Measurements from ENCODE around the gene GULP1.

Gene GULP1

GRCh38 chr2:188291617-188292347, at the start of gene GULP1:
TSS of gene GULP1 (plus strand) at chr2:188291874. CDS start at chr2:188477703, 185,829 bp downstream.
- TF ChIP-seq CTCF (IDR thresholded peaks at IDR 0.05; ENCODE audit: unreplicated experiment in 3 of 3): peak; percentile 62 to 78 (median 72)
- Mint-ChIP-seq H3K4me1 (peaks cover 31% of the 10 kb centered on the region), H3K9me3 (peaks cover 3% of the 10 kb centered on the region), H3K4me3 (peak within 1 kb of the TSS; percentile 93 to 98 (median 93)), H3K36me3 (ENCODE audit: low read depth) (no peaks in the 10 kb centered on the region), H3K27ac (peak within 1 kb of the TSS; percentile 88 to 97 (median 92)), H3K27me3 (ENCODE audit: low read depth) (peaks cover 4% of the 10 kb centered on the region)

GRCh38 chr2:188243381-188243780, 48.3 kb upstream of the GULP1 start:
- no peak overlapping the region for H3K4me3 Mint-ChIP-seq
- no peak overlapping the region for H3K27ac Mint-ChIP-seq
- H3K27me3 Mint-ChIP-seq (ENCODE audit: low read depth): no peaks in the 10 kb centered on the region
- no peak for TF ChIP-seq CTCF (IDR thresholded peaks at IDR 0.05; ENCODE audit: unreplicated experiment in 3 of 3)
- no peaks in the 10 kb centered on the region for H3K36me3 Mint-ChIP-seq (ENCODE audit: low read depth)
- H3K9me3 Mint-ChIP-seq: peaks cover 11% of the 10 kb centered on the region
- H3K4me1 Mint-ChIP-seq: no peaks in the 10 kb centered on the region

GRCh38 chr2:188244383-188244782, 47.3 kb upstream of the GULP1 start:
- Mint-ChIP-seq H3K4me3 (no peak overlapping the region), H3K36me3 (ENCODE audit: low read depth) (no peaks in the 10 kb centered on the region), H3K4me1 (no peaks in the 10 kb centered on the region), H3K27ac (no peak overlapping the region), H3K9me3 (peaks cover 5% of the 10 kb centered on the region), H3K27me3 (ENCODE audit: low read depth) (no peaks in the 10 kb centered on the region)
- no peak for TF ChIP-seq CTCF (IDR thresholded peaks at IDR 0.05; ENCODE audit: unreplicated experiment in 3 of 3)

GRCh38 chr2:188245230-188245629, 46.4 kb upstream of the GULP1 start:
- H3K27me3 Mint-ChIP-seq (ENCODE audit: low read depth): no peaks in the 10 kb centered on the region
- H3K27ac Mint-ChIP-seq: peak overlapping the region in 1 of 3 experiments; percentile 55
- no peak for TF ChIP-seq CTCF (IDR thresholded peaks at IDR 0.05; ENCODE audit: unreplicated experiment in 3 of 3)
- no peak overlapping the region for H3K4me3 Mint-ChIP-seq
- peaks cover 3% of the 10 kb centered on the region for H3K9me3 Mint-ChIP-seq
- H3K36me3 Mint-ChIP-seq (ENCODE audit: low read depth): no peaks in the 10 kb centered on the region
- no peaks in the 10 kb centered on the region for H3K4me1 Mint-ChIP-seq

GRCh38 chr2:188248513-188248912, 43.2 kb upstream of the GULP1 start:
- peaks cover 15% of the 10 kb centered on the region for H3K9me3 Mint-ChIP-seq
- no peaks in the 10 kb centered on the region for H3K4me1 Mint-ChIP-seq
- no peaks in the 10 kb centered on the region for H3K27me3 Mint-ChIP-seq (ENCODE audit: low read depth)
- no peak for TF ChIP-seq CTCF (IDR thresholded peaks at IDR 0.05; ENCODE audit: unreplicated experiment in 3 of 3)
- no peak overlapping the region for H3K27ac Mint-ChIP-seq
- no peak overlapping the region for H3K4me3 Mint-ChIP-seq
- H3K36me3 Mint-ChIP-seq (ENCODE audit: low read depth): no peaks in the 10 kb centered on the region

- Mint-ChIP-seq H3K4me1 (no peaks in the 10 kb centered on the region), H3K27ac (no peak overlapping the region), H3K4me3 (no peak overlapping the region), H3K27me3 (ENCODE audit: low read depth) (no peaks in the 10 kb centered on the region), H3K9me3 (peaks cover 15% of the 10 kb centered on the region), H3K36me3 (ENCODE audit: low read depth) (no peaks in the 10 kb centered on the region)
- TF ChIP-seq CTCF (IDR thresholded peaks at IDR 0.05; ENCODE audit: unreplicated experiment in 3 of 3): no peak
These were observed 40.6 kb upstream of the GULP1 start for GRCh38 chr2:188251034-188251433.

Measured in nephron (organoid).